G401.6 (cell line): ENCODE measurements around the gene KAZALD1.

ENCODE experiments used
- FAIRE-seq: peaks from 2 replicates; lab custom pipeline; 2012; peaks lifted over from hg19 to GRCh38; lab: Jason Lieb, UNC

The KAZALD1 gene

GRCh38 chr10:101047961-101048892, 13.6 kb upstream of the KAZALD1 start:
- FAIRE-seq, result no peak

DNA sequence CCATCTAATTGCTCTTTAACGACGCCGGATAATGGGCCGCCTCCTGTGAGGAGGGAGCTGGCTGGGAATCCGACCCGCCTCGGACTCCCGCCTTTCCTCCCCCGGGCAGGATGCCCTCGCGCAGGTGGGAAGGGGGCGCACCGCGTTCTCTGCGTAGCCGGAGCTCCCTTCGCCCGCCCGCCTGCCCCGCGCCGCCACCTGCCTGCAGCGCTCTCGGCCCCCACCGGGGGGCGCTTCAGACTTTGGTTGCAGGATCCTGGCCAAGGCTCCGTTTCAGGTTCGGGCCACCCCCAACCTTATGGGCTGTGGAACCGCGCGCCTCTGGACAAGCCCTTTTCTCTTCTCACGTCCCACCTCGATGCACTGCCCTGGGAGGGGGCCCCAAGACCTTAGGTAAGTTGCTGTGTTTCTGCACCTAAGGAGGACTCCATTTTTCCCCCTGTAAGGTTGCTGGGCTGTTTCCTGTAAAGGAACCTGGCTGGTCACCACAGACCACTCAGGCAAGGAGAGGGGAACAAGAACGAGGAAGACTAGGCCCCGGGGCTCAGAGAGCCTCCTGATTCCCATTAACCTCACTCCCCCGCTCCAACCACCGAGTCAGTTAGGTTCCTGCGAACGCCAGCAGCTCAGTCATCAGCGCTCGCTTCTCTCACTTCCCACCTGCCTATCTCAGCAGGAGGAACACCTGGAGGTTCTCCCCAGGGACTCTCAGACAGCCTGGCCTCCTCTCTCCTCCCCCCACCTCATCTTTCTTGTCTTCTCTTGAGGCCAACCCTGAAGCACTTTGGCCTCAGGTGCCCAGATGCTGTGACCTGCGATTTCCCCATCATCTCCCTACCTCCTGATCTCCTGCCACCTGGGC, 11.3 kb upstream of the KAZALD1 start:
- no peak for FAIRE-seq

GRCh38 chr10:101052285-101052684, 9.5 kb upstream of the KAZALD1 start:
- no peak for FAIRE-seq

DNA sequence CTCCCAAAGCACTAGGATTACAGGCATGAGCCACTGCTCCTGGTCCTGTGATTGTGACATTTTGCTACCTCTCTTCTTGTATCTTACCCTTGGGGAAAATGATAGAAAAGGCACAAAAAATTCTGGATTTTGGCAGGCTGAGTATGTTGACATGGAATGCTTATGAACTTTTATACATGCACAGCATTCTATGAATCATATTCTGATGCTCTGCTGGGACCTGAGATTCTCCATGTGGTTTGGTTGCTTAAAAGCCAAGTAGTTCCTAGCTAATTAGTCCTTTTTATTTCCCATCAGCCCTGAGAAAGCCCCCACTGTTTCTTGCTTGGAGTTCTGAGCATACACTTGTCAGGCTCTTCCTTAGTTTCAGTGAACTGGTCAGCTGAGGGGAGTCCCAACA, 8.3 kb upstream of the KAZALD1 start:
- no peak for FAIRE-seq

DNA sequence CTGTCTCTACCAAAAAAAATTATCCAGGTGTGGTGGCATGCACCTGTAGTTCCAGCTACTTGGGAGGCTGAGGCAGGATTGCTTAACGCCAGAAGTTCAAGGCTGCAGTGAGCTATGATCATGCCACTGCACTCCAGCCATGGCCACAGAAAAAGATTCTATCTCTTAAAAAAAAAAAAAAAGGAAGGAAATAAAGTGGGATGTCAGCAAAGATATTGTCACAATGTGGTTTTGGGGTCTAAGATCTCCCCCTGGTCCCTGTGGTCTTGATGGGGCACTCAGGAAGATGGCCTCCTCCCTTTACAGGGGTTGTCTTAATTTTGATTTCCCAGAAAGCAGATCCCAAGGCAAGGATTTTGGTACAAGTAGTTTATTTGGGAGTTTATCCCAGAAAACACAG, 7.4 kb upstream of the KAZALD1 start:
- FAIRE-seq, result no peak

DNA sequence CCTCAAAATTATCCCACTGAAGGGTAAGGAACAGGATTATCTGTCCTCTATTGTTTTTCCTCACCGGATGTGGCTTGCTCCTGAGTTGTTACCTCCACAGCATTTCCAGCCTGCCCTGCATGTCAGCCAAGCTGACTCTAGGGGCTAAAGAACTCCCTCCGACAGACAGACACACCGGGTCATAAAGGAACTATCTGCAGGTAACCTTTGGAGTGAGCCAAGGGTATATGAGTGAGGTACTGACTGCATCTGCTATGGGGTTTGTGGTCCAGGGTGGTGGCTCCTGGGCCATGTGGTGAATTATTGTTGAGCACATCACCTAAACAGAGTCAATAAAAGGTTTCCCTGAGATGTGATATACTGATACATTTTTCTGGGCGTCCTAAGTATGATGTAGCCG, 6.9 kb upstream of the KAZALD1 start:
- FAIRE-seq, result no peak

- FAIRE-seq, result no peak
Measured at GRCh38 chr10:101055411-101055810, 6.4 kb upstream of the KAZALD1 start.

GRCh38 chr10:101056365-101057151, 5.2 kb upstream of the KAZALD1 start:
- FAIRE-seq, result no peak

- FAIRE-seq, result peak; percentile 92
Measured at GRCh38 chr10:101060036-101060950, 1.5 kb upstream of the KAZALD1 start.

DNA sequence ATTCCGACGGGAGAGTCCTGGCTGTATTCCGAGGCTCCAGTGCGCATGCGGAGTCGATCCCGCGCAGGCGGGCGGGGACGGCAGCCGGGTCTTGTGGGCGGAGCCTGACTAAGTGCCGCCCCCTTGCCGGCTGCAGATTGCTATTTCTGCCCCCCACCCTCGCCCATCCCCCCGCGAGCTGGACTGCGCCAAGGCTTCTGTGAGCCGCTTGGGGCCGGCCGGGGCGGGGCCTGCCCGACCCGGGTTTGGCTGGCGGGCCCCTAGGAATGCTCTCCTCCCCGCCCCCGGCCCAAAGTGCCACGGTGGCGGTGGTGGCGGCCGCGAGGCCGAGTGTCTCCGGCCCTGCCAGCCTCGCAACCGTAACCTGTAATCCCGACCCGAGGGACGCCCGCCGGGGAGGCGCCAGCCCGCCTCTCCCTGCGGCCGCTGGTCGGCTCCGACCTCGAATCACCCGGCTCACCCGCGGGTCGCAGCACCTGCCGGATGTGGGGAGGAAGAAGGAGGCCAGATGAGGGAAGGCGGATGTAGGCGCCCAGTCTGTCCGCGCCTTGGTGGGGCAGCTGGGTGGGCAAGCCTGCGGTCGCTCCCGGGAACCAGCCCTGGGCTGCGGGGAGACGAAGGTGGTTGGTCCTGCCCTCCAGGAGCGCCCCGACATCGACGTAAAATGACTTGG, 702 bp upstream of the KAZALD1 start:
- FAIRE-seq, result peak; percentile 93

GRCh38 chr10:101062232-101063049, 652 bp downstream of the KAZALD1 start:
- no peak for FAIRE-seq

GRCh38 chr10:101063050-101063525, 1.3 kb downstream of the KAZALD1 start:
- no peak for FAIRE-seq

- no peak for FAIRE-seq
Measured at GRCh38 chr10:101063548-101064414, 2.0 kb downstream of the KAZALD1 start.

- no peak for FAIRE-seq
Measured at GRCh38 chr10:101064415-101065030, 2.7 kb downstream of the KAZALD1 start.

DNA sequence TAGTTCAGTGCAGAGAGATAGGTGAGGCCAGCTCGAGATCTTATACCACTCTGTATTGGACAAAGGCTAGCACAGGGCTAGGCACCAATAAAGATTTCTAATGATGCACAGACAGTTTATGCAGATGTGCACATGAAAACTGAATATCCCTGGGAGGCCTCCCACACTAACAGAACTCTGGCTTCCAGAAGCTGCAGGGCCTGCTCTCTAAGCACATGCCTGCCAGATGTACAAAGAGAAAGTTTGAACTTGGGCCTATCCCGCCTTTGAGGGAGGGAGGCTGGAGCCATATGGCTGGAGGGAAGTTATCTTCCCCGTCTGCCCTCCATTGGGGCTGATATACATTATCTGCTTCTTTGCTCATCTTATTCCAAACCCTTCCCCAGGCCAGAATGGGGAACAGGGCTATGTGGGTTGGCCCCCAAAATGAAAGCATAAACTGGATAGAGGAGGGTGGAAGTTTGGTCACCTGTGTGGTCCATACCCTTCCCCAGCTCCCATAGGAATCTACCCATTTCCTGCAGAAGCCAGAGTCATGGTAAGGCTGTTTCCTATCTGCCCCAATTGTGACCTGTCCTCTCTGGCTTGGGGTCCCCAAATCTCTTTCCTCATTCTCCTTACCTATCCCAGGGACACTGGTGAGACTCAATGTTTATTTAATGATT, 3.8 kb downstream of the KAZALD1 start:
- no peak for FAIRE-seq

DNA sequence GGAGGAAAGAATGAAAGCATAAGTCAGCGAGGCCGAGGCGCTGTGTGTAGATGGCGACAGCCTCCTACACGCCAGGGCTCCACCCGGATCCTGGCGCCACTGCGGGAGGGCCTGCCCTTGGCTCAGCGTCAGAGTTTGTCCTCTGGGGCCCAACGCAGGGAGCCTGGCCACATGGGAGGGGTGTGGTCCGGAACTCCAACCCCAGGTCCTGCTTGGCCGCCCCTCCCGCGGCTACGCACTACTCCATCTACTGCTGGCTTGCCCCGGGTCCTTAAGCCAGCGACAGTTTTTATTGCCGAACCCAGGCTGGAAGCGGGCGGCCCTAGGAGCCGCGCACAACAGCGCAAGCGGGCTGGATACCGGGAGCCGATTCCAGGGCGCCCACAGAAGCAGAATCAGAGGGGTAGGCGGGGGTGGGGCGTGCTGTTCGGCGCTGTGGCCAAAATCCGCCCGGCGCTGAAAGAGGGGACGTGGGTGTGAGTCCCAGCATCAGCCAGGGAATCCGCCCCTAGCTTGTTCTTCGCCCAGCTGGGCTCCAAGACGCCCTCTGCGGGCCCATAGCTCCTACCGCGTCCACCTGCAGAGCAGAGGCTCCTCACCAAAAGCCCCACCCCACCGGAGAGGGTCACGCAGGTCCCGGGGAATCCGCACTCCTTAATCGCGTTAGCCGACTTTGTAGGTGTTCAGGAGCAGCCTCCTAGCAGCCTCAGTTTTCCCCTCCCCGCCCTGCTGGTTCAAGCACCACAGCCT, 4.5 kb downstream of the KAZALD1 start:
- FAIRE-seq, result no peak

DNA sequence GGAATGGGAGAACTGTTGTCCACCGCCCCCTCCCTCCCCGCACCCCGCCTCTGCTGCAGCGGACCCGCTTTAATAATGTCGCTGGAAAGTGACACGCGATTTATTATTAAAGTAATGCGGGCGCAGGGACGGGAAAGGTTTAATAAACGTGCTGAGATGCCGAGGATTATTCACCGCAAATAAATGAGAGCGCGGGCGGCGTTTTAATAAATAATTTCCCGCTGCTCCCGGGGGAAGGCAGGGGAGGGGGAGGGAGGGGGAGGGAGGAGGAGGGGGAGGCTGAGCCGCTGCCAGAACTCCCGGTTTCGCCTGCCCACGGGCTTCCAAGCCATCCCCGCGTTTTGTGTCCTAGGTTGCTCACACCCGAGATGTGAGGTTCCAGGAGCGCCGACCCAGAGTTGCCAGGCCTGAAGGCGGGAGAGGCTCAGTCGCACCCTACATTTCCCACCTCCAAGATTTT, 5.1 kb downstream of the KAZALD1 start:
- no peak for FAIRE-seq
